LNCAP (cell line): ENCODE data around the gene DYNC1H1.

Source experiments
- TF ChIP-seq, protein P1 (sequence below): fragments of 450-650 bp; IDR thresholded peaks from 2 replicates; pipeline ENCODE4 v1.5.1; 2017; ENCODE audit warnings: mild to moderate bottlenecking

The DYNC1H1 gene

DNA sequence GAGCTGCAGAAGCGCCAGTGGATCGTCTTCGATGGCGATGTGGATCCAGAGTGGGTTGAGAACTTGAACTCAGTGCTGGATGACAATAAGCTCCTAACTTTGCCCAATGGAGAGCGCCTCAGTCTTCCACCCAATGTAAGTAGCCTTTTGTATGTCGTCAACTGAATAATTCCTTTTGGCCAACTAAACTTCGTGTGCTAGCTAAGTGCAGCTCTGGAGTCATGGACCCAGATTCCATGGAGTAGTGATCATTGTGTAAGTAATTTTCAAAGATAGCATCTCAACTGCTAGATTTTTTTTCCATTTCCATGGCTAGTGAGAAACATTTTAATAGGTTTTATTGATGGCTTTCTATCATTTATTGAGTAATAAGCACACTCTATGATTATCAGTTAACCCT is 48.0 kb downstream of the DYNC1H1 start:
- TF ChIP-seq, protein P1, sequence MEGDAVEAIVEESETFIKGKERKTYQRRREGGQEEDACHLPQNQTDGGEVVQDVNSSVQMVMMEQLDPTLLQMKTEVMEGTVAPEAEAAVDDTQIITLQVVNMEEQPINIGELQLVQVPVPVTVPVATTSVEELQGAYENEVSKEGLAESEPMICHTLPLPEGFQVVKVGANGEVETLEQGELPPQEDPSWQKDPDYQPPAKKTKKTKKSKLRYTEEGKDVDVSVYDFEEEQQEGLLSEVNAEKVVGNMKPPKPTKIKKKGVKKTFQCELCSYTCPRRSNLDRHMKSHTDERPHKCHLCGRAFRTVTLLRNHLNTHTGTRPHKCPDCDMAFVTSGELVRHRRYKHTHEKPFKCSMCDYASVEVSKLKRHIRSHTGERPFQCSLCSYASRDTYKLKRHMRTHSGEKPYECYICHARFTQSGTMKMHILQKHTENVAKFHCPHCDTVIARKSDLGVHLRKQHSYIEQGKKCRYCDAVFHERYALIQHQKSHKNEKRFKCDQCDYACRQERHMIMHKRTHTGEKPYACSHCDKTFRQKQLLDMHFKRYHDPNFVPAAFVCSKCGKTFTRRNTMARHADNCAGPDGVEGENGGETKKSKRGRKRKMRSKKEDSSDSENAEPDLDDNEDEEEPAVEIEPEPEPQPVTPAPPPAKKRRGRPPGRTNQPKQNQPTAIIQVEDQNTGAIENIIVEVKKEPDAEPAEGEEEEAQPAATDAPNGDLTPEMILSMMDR = no peak

DNA sequence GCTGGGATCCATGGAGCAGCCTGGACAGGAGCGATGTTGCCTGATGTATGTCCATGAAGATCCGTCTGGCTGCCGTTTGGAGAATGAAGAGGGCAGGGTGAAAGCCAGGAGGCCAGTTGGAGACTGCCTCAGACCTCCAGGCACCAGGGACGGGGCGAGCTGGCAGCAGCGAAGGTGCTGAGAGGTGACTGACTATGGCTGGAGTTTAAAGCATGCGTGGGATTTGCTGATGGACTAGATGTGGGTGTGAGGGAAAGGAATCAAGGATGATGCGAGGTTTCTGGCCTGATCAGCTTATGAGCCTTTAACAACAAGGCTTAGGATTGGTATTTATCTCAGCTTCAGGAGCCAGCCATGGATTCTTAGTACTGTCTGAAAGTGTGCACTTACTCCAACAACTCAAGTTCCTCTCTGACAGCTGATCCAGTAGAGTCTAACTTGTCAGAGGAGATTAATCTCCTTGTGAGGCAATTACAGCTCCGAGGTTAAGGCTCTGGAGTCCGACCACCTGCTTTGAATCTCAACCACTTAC is 49.4 kb downstream of the DYNC1H1 start:
- TF ChIP-seq, protein P1 = no peak

DNA sequence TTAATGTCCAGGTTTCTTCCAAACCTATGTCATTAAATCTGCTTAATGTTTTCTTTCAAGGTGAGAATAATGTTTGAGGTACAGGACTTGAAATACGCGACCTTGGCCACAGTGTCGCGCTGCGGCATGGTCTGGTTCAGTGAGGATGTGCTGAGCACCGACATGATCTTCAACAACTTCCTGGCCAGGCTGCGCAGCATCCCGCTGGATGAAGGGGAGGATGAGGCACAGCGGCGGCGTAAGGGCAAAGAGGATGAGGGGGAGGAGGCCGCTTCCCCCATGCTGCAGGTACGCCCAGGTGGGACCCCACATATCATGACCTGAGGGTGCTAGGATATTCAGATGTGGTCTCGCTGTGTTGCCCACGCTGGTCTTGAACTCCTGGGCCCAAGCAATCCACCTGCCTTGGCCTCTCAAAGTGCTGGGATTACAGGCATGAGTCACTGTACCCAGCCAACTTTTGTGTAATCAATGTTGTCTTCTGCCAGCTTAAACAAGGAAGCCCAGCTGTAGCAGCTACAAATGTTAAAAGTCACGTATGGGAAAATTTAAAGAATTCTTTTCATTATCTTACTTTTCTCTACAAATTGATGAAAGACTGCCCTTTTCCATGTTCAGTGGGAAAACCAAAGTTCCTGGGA is 50.8 kb downstream of the DYNC1H1 start:
- TF ChIP-seq, protein P1 = no peak

DNA sequence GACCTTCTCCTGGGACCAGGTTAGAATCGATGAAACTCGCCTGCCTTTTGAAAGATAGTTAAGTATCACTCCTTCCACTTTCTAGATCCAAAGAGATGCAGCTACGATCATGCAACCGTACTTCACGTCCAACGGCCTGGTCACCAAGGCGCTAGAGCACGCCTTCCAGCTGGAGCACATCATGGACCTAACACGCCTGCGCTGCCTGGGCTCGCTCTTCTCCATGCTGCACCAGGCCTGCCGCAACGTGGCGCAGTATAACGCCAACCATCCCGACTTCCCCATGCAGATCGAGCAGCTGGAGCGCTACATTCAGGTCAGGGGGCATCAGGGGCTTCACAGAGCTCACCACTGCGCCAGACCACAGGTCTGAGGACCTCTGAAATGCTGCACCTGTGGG is 51.4 kb downstream of the DYNC1H1 start:
- TF ChIP-seq, protein P1 = no peak

DNA sequence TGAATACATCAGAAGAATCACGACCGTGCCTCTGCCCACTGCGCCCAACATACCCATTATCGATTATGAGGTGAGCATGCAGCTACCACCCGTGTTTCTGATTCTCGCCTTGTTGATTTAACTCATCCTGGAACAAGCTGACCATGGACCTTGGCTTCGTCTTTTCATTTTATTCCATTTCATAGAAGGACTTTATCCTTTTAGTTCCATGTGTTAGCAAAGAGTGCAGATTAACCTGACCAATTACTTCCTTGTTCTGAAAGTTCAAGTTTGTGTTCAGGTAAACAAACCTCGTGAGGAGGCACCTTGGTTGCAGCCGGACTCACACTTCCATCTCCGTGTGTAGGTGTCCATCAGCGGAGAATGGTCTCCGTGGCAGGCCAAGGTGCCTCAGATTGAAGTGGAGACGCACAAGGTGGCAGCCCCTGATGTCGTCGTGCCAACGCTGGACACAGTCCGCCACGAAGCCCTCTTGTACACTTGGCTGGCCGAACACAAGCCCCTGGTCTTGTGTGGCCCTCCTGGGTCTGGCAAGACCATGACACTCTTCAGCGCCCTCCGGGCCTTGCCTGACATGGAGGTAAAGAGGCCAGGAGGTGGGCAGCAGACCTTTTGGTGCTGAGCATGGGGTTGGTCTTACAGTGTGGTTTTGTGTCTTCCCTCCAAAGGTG is 52.2 kb downstream of the DYNC1H1 start:
- TF ChIP-seq, protein P1 = no peak

DNA sequence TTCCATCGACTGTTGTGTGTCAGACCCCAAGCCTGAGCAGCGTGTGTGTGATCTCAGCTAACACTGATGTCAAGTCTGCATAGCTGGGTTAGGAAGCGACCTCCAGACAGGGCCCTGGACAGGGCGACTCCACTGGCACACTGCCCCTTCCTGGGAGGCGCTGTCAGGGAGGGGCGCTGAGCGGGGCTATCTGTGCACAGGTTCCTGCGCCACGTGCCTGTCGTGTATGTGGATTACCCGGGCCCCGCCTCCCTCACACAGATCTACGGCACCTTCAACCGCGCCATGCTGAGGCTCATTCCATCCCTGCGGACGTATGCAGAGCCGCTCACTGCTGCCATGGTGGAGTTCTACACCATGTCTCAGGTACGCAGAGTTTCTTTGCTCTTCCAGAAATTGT is 53.9 kb downstream of the DYNC1H1 start:
- TF ChIP-seq, protein P1 = no peak

DNA sequence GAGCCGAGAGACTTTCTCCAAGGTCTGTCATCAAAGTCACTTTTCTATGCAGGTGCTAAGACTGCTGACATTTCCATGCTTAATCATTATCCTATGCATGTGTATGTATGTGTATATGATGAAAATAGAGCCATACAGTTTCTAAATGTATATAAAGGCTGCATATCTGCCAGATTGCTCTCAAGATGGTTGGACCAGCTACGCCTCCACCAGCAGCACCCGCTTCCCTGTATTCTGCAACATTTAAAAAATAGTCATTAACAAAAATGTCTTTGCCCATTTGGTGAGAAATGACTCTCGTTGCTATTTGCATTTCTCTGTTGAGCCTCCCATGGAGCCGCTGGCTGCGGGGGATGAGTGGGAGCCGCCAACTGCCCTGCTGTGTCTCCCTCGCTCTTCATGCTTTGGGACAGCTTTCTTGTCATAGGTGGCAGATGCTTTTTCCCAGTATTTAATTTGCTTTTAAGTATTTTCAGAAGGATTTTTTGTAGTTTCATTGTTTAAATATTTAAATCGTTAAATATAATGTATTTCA is 54.7 kb downstream of the DYNC1H1 start:
- TF ChIP-seq, protein P1 = no peak
